ENCODE results near the gene SUMO2.

The SUMO2 gene

DNA sequence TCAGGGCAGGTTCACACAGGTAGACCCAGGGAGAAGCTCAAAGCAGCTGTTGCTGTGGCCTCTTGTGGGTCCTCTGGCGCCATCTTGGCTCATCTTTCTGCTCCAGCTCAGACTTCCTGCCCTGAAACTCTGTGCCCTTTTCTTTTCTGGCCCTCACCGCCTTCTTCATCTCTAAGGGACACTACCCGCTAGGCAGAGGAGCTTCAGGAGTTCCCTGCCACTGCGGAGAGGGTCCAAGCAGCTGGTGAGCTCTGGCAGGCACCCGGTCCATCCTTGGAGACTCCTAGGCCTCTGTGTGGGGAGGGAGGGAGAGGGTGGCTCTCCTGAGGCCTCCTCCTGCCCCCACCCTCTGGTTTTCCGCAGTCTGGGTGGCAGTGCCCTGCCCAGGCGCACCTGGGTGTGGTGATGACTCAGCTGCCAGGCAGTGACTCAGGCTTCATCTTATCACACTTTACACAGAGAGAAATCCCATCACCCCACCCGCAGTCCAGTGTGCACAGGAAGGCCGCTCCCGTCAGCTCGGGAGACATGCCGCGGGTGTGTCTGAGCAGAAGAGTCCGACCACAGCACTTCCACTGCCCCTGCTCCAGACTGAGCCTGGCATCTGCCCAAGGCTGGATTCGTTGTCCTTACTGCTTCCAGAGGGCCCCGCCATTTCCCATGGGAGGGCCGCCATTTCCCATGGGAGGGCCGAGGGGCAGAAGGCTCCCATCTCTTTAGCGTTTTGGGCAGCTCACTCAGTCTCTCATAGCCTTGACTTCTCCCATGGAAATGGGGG, 58.5 kb downstream of the SUMO2 start:
- DNase-seq (ENCODE audit: low spot score): peak; percentile 84

- no peak for DNase-seq (ENCODE audit: low spot score)
Observed at GRCh38 chr17:75118307-75118706, 64.5 kb downstream of the SUMO2 start.

DNA sequence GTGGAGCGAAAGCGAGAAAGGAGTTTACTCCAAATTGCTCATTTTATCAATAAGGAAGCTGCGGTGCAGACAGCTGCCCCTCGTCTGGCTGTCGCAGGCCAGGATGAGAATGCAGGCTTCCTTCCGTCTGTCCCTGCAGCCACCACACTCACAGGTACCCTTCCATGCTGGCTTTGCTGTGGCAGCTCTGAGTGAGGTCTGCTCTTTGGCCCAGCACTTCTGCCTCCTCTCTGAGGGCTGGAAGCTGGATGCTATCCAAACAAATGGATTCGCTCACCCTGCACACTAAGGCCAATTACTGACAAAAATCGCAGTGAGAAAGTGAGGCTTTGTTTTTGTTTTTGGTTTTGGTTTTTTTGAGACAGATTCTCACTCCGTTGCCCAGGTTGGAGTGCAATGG, 66.0 kb downstream of the SUMO2 start:
- no peak for DNase-seq (ENCODE audit: low spot score)
